ENCODE data around the gene GAB3.
"Not testable (repeated sequence)": the region's sequence is repeated elsewhere in the genome, so short reads cannot be mapped to it uniquely, and the experiment has no call there.

Gene GAB3

DNA sequence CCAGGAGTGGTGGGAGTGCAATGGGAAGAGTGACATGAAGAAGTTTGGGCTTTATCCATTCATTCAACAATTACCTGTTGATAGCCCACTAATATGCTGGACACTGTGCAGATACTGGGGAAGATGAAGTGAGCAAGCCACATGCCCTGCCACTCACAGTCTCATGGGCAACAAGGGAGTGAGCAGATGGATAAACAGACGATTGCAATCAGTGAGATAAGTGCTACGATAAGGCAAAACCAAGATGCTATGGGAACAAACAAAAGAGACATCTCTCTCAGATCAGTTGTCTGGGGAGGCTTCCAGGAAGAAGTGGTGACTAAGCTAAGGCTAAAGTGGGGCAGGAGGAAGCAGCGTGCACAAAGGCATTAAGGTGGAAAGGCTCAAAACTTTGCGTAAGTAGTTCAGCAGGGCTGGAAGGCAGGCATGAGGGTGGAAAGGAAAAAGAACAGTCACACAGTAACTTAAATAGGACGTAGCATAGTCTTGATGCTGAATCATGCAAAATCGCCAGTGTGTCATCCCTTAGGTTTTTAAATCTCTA is 31.7 kb downstream of the GAB3 start:
- DNase-seq = peak; percentile 50 to 59

DNA sequence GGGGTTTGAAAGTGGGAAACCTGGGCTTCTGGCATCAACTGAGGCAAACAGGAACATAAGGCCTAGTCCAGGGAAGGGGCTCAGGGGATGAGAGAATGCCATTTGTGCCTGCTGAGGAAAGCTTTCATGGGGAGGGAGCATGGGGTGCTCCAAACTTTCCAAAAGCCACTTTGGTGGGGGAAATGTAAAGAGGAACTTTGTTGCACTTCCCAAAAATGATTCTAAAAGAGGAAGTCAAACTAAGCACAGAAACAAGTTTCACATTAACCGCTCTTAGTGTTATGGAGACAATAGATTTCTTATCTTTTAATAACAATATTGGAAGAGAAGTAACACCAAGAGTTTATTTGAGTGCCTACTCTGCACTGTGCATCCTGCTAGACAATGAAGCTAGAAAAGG is 32.3 kb downstream of the GAB3 start:
- no peak for DNase-seq

DNA sequence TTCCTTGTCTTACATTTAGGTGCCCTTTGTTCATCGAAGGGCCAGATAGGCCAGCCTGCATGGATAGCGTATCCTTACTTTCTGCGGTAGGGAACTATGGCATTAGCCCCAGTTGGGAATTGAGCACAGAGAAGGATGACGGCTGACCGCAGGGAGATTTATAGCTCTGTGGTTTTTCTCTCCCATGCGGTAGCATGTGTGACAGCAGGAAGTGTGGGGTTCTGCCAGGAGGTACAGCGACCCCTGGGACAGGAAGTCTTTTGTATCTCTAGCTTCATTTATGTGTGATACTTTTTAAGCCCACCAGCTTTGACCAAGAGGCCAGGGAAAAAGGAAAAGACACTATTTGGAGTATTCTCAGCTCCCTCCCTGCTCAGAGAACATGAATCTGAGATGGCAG is 33.1 kb downstream of the GAB3 start:
- peak; percentile 12 to 18 for DNase-seq

DNA sequence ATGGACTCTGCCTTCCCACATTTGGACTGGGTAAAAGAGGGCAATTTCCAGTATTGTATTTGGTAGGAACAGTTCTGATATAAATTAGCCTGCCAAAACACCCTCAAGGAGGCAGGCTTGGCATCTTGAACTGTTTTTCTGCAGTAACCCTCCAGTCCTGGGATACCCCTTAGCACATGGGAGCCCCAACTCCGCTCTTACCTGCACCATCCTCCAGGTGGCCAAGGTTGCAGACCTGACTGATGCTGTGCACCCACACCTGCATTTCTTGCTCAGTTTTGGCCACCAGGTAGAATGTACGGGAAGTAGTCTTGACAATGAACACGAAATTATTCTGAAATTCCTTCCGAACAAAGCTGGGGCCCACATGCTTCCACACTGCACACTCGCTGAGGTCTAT is 35.1 kb downstream of the GAB3 start:
- no peak for DNase-seq

DNA sequence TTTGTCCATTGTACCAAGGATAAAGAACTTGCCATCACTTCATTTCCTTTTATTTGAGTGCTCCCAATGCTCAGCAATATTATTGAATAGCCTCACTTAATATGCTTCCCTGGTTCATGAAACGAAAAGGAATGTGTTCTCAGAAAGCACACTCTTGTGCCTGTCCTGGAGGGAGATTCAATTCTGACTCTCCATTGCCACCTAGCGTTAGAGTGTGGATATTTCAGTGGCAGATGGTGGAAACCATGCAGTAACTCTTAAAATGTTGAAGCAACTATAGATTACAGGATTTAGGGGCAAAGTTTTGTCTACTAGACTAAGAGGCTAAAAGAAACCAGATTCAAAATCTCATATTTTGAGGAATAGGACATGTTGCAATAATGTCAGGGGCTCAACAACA is 36.0 kb downstream of the GAB3 start:
- peak; percentile 23 to 63 for DNase-seq

DNA sequence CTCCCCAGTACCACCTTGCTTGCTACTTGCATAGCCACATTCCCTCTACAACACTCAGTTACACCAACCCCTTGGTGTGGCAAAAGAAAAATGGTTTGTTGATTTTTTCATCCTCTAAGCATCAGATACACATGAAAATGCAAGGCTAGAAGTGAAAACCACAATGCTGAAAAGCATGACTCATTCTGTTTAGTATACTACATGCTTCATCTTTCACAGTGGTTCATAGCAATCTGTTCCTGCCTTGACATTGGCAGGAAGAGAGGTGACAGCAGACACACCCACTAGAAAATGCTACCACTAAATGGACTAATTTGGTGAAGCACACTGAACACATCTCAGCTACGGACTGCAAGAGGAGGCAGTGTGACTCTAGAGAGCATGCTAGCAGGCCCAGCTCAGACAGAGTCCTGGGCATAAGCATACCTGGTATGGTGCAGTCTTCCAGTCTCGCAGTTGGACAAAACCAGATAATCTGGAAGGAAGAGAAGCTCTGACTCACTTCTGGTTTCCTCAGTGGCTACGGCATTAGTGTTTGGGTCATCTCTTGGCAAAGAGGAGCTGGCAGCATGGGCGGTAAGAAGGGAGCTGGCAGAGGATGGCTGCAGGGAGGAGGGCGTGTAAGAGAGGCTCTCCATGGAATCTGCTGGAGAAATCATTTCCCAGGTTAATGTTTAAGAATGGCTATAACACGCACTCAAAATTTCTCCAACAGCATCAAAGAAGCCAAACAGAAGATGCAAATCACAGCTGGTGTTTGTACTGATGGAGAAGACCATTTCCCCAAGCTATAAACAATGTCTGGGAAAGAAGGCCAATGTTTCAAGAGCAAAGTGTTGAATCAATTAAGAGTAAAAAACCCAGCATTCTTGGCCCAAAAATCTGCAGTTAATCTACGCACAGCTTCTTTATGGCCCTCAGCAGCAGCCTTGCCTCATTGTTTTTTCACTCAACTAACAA is 37.8 kb downstream of the GAB3 start:
- peak in 1 of 2 donors; percentile 19 for DNase-seq

DNA sequence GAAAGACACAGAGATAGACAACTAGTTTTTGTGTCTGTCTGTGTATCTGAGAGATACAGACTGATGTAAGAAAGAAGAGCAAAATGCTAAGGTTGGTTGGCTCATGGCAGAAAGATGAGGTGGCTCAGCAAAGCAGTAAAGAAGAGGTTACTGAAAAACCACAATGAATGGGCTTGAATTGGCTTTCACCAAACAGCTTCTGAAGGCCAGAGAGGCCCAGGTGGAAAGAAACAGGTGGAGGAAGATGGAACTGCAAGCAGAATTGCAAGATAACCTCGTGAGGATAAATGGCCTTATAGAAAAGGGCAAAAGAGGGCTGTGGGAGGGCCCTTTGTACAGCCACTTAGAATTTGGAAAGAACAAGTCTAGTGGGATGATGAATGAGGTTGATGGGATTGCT is 39.6 kb downstream of the GAB3 start:
- DNase-seq = no peak

DNA sequence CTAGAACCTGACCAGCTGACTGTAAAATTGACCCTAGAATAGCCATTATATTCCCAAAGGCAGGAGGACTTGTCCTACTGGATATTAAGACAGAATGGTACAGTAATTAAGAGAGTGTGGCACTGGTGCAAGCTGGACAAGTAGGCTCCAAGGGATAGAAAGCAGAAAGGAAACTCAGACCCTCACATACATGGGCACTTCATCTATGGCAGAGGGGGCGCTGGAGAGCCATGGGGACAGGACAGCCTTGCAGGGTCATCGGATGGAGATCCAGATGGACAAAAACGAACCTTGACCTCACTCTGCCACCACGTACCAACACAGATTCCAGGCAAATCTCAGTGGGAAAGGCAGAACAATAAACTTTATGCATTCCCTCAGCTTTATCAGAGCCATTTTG is 40.6 kb downstream of the GAB3 start:
- DNase-seq = no peak

DNA sequence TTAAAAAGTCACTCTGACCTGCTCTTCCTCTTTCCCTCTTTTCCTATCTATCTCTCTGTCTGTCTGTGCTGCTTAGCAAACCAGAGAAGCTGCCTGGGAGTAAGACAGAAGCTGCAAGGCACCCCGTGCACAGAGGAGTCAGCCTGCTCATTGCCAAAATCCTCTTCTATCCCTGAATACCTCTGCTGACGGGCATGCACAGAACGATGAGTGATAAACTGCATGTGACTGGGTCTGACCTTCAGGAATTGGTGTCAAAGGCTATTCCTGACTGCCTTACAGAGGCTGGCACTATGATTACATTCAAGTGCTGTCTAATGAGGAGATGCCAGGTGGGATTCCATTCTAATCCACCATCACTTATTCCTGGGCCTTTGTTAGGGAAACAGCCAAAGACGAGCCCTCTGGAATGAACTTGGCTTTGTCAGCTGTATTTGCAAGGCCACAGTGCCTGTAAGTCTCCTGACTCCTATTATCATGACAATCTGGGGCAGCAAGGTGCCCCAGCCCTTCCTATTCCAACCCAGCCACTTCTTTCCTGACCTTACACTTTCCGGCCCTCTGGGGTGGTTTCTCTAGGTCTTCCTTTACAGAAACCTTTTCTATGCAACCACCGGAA is 52.1 kb downstream of the GAB3 start:
- DNase-seq = no peak

DNA sequence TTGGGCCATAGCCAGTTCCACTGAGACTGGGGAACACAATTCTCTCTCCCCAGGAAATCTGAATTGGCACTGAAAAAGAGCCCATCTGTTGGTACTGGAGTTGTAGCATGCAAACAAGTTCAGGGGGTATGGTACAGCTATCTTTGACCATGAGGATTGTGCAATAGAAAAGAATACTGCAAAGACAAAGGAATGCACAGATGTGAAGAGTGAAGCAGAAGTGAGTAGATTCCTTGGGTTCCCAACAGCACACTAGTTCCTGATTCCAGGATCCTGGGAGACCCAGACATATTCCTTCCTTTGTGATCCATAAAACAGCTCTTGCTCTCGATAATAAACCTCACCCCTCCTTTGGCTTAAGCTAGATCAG is 54.2 kb downstream of the GAB3 start:
- no peak for DNase-seq

DNA sequence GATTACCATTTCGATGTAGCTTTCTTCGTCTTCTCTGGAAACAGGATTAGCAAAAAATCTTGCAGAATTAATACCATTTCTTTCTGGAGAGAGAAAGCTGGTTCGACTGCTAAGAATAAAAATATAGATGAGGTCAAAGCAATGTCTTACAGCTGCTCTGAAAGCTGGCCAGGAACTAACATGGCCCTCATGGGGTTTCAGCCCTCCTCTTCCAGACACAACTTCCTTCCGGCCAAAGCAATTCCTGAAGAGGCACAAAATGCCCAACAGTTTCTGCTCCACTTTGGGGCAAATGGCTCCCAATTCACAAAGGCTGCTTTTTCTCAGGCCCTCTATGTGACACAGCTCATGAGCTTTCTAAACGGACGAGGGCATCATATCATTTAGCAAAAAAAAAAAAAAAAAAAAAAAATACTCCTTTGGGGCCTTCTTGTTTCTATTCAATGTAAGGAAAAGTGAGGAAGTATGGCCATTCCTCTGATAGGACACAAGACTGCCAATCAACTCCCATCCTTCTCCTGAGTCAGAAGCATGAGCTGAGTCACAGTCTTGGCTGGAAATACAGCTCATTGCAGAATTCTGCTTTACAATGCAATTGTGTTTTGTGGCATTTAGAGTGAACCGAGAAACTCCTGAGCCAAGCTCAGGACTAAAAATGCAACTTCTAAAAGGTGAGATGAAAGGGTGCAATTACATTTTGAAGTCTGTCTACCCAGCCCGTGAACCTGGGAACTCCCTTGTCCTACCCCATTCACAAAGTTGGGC is 54.8 kb downstream of the GAB3 start:
- DNase-seq = no peak

DNA sequence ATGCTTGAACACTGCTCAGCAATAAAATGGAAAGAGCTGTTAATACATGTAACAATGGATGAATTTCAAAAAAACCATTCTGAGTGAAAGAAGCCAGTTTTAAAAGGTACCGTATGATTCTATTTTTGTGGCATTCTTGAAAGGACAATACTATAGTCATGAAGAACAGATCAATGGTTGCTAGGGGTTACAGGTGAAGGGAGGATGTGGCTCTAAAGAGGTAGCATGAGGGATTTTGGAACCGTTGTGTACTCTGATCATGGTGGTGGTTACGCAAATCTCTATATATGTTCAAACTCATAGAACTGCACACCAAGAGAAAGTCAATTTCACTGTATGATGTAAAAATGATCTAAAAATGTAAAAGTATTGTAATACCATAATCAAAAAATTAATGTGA is 57.5 kb downstream of the GAB3 start:
- no peak for DNase-seq

DNA sequence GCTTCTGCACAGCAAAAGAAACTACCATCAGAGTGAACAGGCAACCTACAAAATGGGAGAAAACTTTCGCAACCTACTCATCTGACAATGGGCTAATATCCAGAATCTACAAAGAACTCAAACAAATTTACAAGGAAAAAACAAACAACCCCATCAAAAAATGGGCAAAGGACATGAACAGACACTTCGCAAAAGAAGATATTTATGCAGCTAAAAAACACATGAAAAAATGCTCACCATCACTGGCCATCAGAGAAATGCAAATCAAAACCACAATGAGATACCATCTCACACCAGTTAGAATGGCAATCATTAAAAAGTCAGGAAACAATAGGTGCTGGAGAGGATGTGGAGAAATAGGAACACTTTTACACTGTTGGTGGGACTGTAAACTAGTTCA is 60.4 kb downstream of the GAB3 start:
- DNase-seq = not testable (repeated sequence)

DNA sequence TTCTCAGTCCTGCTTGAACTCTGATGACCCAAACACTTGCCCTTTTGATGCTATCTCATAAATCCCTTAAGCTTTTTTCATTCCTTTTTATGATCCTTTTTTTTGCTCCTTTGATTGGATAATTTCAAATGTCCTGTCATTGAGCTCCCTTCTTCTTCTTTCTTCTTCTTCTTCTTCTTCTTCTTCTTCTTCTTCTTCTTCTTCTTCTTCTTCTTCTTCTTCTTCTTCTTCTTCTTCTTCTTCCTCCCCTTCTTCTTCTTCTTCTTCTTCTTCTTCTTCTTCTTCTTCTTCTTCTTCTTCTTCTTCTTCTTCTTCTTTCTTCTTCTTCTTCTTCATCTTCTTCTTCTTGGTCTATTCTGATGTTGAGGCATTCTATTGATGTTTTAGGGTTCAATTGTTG is 78.8 kb downstream of the GAB3 start:
- DNase-seq = not testable (repeated sequence)

DNA sequence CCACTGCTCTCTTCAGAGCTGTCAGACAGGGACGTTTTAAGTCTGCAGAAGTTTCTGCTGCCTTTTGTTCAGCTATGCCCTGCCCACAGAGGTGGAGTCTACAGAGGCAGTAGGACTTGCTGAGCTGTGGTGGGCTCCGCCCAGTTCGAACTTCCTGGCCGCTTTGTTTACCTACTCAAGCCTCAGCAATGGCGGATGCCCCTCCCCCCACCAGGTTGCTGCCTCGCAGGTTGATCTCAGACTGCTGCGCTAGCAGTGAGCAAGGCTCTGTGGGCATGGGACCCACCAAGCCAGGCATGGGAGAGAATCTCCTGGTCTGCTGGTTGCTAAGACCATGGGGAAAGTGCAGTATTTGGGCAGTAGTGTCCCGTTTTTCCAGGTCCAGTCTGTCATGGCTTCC is 80.0 kb downstream of the GAB3 start:
- DNase-seq = not testable (repeated sequence)

DNA sequence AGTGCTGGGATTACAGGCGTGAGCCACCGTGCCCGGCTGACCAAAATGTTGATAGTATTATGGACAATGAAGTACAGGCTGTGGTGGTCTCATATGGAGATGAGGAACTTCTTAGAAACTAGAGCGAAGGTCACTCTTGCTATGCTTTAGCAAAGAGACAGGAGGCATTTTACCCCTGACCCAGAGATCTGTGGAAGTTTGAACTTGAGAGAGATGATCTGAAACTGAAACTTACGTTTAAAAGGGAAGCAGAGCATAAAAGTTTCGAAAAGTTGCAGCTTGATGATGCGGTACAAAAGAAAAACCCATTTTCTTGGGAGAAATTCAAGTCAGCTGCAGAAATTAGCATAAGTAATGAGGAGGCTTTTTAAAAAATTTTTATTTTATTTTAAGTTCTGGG is 89.0 kb downstream of the GAB3 start:
- no peak for DNase-seq

DNA sequence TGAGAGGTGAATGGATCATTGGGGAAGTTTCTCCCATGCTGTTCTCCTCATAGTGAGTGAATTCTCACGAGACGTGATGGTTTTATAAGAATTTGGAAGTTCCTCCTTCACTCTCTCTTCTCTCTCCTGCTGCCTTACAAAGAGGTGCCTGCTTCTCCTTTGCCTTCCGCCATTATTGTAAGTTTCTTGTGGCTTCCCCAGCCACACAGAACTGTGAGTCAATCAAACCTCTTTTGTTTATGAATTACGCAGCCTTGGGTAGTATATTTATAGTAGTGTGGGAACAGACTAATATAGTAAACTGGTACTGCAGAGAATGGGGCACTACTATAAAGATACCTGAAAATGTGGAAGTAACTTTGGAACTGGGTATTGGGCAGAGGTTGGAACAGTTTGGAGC is 89.7 kb downstream of the GAB3 start:
- DNase-seq = no peak

DNA sequence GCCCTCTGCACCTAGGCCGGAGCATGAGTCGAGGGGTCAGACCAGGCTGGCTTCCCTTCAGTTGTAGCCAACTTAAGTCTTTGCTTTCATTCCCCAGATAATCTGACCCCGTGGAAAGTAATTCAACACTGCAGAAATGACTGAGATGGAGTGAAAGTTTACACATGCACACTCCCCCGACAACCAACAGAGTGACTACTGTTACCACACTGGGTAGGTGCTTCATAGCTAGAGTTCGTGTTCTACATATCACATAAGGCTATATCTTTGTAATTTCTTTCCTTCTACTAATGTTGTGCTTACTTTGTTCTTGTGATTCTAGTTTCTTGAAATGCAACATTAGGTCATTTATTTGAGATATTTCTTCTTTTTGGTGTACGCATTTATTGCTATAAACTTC is 90.3 kb downstream of the GAB3 start:
- DNase-seq = no peak

DNA sequence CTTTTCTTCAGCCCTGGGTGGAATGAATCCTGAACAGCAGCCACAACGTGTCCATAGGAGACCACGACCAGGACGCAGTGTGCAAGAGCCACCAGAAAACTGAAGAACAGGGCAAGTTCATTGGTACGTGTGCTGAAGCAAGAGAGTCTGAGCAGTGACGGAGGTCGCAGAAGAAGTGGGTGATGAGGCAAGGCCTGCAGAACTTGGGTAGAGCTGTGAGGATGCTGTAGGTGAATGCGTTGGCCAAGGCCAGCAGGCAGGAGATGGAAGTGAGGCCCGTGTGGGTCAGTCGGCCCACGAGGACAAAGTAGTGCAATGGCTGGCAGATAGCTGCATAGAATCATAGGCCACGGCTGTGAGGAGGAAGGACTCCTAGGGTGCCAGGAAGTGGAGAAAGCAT is 91.9 kb downstream of the GAB3 start:
- no peak for DNase-seq

DNA sequence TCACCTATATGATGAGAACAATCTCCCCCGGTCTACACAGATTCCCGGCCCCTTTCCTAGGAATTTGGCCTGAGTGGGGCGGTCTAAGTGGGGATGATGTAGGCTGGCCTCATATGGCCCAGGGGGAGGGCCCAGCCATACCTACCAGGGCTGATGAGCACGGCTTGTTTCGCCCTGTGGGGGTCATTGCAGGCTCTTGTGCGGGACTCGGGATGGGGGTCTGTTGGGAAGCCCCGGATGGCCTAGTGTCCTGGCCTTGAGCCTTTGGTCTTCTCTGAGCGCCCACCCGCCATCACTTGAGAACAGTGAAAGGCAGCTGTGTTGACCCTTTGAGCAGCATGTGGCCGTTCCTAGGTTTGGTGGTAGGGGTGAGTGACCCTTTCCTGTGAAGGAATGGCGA is 92.7 kb downstream of the GAB3 start:
- no peak for DNase-seq

DNA sequence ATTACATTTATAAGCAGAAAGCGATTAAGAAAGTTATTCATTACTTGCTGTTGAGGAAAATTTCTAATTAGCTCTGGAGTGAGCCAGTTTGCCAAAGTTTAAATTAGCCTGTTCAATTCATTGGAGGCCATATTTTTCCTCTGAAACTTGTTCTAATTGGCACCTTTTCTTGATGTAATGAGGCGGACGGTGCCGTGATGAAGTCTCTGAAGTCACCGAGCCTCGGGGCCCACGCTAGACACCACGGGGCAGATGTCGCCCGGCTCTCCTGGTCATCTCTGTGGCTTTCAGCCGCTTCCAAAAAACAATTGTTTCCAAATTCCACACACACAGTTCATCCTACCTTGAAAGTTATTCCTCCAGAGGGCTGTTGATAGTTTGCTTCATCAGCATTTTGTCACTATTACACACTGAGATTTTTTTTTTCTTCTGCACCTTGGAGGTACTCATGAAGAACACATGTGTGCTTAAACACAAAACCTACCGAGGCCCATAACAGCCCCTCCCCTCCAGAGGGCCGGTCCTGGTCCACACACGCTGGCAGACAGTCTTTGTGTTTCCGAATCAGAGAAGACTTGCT is 93.6 kb downstream of the GAB3 start:
- DNase-seq = no peak

DNA sequence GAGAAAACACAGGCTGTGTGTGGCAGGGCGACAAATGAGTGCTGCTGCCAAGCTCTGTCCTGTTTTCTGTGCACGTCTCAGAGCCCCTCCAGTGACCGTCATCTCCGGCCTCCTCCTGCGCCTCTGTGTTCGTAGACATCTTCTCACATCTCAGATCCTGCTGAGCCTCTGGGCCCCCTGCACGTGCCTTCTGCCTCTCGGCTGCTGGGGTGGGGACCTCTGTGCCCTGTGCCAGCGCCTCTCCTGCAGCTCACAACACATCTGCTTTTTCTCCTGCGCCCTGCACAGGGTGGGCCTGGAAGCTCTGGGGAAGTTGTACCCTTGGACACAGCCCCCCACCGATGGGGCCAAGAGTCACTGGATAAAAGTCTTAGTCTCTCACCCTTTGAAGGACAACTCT is 95.1 kb downstream of the GAB3 start:
- no peak for DNase-seq

DNA sequence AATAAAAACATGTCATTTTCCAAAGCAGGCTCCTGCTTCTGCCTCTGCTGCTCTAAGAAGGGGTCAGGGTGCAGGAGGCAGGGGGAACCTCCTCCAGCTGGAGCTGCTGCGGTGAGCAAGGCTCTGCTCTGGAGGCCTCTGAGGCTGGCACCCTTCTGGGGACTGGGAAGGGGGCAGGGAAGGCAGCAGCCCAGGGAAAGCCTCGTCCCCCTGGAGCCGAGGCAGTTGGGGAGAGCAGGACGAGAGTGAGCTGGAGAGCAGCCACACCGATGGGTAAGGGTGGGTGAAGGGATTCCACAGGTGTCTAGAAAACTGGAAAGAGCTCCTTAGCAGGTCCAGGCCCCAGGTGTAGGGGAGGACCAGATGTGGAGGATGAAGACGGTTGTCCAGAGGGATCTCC is 95.5 kb downstream of the GAB3 start:
- no peak for DNase-seq

All from activated CD4-positive, alpha-beta T cell treated with anti-CD3 and anti-CD28 coated beads for 4 hours (primary cell).